Measurements from ENCODE around the gene TSHZ3. TPM values are rescaled to one million over a fixed set of nuclear protein-coding genes. Genes with fewer than 3 reads are reported as not detected.

The TSHZ3 gene
- total RNA-seq, 4 donors from 2014 or later = 3.2 to 65.5 (median 27.9) TPM

DNA sequence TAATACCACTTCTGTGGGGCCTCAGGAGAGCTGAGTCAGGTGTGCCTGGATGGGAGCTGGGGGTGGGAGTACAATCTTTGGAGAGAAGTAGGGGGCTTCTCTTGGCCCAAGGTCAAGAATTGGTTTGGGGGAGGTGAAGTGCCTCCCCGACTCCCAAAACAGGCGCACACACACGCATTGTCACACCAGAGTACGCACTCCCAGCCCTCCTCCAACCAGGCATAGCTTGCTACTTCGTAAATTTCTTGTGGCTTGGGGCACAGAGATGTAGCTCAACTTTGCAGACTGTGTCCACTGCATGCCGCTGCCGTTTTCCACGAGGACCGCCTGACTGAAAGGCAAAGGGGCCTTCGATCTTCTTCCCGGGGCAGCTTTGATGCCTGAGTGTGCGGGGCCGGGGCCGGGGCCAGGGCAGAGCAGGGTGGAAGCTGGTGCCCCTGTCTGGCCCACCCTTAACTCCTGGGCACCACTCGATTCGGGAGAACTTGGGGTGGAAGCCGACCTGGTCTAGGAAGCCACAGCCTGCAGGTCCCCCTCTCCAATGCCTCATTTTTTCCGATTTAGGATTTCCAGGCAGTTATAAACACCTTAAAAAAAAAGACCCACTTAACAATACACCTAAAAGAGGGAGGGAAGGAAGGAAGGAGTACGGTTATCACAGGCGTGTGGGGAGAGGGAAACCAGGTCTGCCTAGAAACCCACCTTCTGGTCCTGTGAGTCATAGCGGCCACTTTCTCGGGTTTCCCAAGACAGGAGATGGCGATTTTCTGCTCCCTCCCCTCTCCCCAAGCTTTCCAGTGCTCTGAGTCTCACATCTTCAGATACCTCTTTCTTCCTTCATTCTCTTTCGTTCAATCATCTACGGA, 5.8 kb upstream of the TSHZ3 start:
- Histone ChIP-seq H3K27me3 (no peaks in the 10 kb centered on the region), H3K36me3 (no peaks in the 10 kb centered on the region), H3K4me3 (no peak overlapping the region), H3K4me1 (peaks cover 0 to 7% of the 10 kb centered on the region in 2 donors), H3K9me3 (no peaks in the 10 kb centered on the region), H3K27ac (no peak overlapping the region)
- no peak for DNase-seq
- no peak for TF ChIP-seq POLR2A (IDR thresholded peaks at IDR 0.05)
- TF ChIP-seq, protein P1, sequence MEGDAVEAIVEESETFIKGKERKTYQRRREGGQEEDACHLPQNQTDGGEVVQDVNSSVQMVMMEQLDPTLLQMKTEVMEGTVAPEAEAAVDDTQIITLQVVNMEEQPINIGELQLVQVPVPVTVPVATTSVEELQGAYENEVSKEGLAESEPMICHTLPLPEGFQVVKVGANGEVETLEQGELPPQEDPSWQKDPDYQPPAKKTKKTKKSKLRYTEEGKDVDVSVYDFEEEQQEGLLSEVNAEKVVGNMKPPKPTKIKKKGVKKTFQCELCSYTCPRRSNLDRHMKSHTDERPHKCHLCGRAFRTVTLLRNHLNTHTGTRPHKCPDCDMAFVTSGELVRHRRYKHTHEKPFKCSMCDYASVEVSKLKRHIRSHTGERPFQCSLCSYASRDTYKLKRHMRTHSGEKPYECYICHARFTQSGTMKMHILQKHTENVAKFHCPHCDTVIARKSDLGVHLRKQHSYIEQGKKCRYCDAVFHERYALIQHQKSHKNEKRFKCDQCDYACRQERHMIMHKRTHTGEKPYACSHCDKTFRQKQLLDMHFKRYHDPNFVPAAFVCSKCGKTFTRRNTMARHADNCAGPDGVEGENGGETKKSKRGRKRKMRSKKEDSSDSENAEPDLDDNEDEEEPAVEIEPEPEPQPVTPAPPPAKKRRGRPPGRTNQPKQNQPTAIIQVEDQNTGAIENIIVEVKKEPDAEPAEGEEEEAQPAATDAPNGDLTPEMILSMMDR (IDR thresholded peaks at IDR 0.05) = no peak
- intact Hi-C loops (cut with DNase I; ENCODE audit: low total_unique reads) = no loop called here

DNA sequence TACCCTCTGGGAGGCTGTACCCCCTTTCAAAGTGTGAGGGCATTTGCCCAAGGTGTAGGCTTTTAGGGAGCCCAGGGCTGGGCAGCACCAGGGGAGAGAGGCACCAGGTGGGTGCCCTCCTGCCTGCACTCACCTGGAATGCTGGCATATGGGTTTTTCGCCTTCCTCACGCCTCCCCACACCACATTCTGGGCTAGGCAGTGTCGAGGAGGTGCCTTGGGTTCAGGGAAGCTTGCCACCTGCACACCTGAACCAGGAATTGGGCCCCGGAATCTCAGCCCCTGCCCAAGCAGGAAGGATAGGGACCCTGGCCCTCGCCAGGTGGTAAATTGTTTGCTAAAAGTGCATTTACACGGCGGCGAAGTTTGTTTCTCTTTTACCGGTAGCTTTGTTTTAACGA, 5.1 kb upstream of the TSHZ3 start:
- peaks cover 0 to 7% of the 10 kb centered on the region in 2 donors for H3K4me1 ChIP-seq
- no peaks in the 10 kb centered on the region for H3K27me3 ChIP-seq
- intact Hi-C loops (cut with DNase I; ENCODE audit: low total_unique reads) = no loop called here
- H3K9me3 ChIP-seq = no peaks in the 10 kb centered on the region
- H3K4me3 ChIP-seq = no peak overlapping the region
- H3K36me3 ChIP-seq = no peaks in the 10 kb centered on the region
- no peak overlapping the region for H3K27ac ChIP-seq
- no peak for DNase-seq
- no peak for TF ChIP-seq POLR2A (IDR thresholded peaks at IDR 0.05)
- TF ChIP-seq, protein P1 (IDR thresholded peaks at IDR 0.05) = no peak

DNA sequence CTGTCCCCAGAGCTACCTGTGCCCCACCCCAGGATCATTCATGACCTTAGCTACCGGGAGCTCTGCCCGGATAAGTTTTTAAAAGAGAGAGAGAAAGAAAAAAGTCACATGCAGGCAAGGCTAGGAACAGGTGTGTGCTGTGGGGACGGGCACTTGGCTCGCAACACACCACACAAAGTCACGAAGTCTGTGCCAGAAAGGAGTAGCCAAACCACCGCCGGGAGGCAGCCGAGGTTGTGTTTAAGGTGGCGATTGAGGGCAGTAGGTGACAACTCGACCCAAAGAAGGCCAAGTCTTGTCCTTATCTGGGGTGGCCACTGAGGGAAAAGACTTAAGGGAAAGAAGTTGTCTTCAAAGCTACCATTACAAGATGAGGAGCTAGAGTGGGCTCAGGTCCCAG, 4.6 kb upstream of the TSHZ3 start:
- Histone ChIP-seq H3K36me3 (no peaks in the 10 kb centered on the region), H3K4me1 (peaks cover 0 to 7% of the 10 kb centered on the region in 2 donors), H3K4me3 (no peak overlapping the region), H3K9me3 (no peaks in the 10 kb centered on the region), H3K27ac (no peak overlapping the region), H3K27me3 (no peaks in the 10 kb centered on the region)
- no peak for DNase-seq
- intact Hi-C loops (cut with DNase I; ENCODE audit: low total_unique reads) = no loop called here
- no peak for TF ChIP-seq POLR2A (IDR thresholded peaks at IDR 0.05)
- TF ChIP-seq, protein P1 (IDR thresholded peaks at IDR 0.05) = no peak

DNA sequence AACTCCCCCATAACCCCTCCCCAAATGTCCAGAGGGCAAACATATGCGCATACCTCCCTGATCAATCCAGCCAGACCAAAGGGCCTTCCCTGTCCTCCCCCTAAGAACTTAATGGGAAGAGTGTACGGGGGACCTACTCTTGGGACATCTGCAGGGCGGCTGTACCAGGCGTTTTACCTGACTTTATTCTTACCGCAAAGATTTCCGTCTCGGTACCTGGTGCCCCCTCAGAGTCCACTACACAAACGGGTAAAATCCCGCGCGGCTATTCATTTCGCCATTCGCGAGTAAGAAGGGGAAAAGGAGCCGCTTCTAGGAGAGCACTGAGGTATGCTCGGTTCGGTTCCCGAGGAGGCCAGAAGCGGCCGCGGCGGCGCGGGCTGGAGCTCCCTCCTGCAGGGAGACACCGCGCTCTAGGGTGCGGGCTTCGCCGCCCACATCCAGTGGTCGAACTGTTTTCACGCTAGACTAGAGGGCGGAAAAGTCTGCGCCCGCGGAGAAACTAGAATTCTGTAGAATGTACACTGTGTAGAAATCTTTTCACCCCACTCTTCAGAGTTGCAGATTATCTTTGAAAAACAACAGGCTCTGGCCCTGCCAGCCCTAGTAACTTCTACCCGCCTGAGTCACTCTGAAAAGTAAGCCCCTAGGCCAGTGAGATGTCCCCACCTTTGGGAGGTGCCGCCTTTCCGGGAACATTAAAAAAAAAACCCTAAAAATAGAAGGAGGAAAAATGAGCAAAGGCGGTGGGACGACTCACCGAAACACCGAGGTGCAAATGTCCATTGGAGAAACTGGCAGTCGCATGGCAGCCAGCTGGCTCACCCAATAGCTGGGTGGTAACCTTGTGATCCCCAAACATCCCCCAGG, 3.8 kb upstream of the TSHZ3 start:
- Histone ChIP-seq H3K4me1 (peaks cover 0 to 7% of the 10 kb centered on the region in 2 donors), H3K4me3 (no peak overlapping the region), H3K27me3 (no peaks in the 10 kb centered on the region), H3K9me3 (no peaks in the 10 kb centered on the region), H3K36me3 (no peaks in the 10 kb centered on the region), H3K27ac (peak overlapping the region in 1 of 2 donors; percentile 95)
- no peak for TF ChIP-seq POLR2A (IDR thresholded peaks at IDR 0.05)
- TF ChIP-seq, protein P1 (IDR thresholded peaks at IDR 0.05) = no peak
- intact Hi-C loops (cut with DNase I; ENCODE audit: low total_unique reads) = no loop called here
- DNase-seq = no peak

Data from uterus (tissue), 4 donors.